SK-N-SH treated with all-trans-retinoic acid at 6 μM for 48 hours (cell line): ENCODE results near the gene ZNF93.

Experiments
- ATAC-seq: fragments of 200-7000 bp; cut with Tn5 transposase; 3 replicates; pipeline ENCODE4 v1.9.1; 2020; ENCODE audit warnings: mild to moderate bottlenecking, moderate library complexity
- BACH2 ChIP-seq: fragments of 250-450 bp; sonication (Bioruptor Pico); IDR thresholded peaks from 2 replicates; pipeline ENCODE4 v1.9.0; 2021; ENCODE audit warnings: mild to moderate bottlenecking, borderline replicate concordance
- CSDC2 ChIP-seq: fragments of 250-450 bp; sonication (Bioruptor Pico); IDR thresholded peaks from 2 replicates; pipeline ENCODE4 v1.5.0; 2020; ENCODE audit warnings: mild to moderate bottlenecking, moderate library complexity
- GLIS3 ChIP-seq: fragments of 250-450 bp; sonication (Bioruptor Pico); IDR thresholded peaks from 2 replicates; pipeline ENCODE4 v1.5.0; 2020; ENCODE audit warnings: mild to moderate bottlenecking, moderate library complexity
- SNAI2 ChIP-seq: fragments of 250-450 bp; sonication (Bioruptor Pico); IDR thresholded peaks from 2 replicates; pipeline ENCODE4 v1.5.0; 2020; ENCODE audit warnings: mild to moderate bottlenecking, moderate library complexity
- TOX ChIP-seq: fragments of 250-450 bp; sonication (Bioruptor Pico); IDR thresholded peaks from 2 replicates; pipeline ENCODE4 v1.8.0; 2021; ENCODE audit warnings: mild to moderate bottlenecking, moderate library complexity, borderline replicate concordance
- ZFP30 ChIP-seq: fragments of 450-650 bp; formaldehyde crosslinking; IDR thresholded peaks from 2 replicates; pipeline ENCODE4 v1.5.0; 2022; ENCODE audit warnings: mild to moderate bottlenecking, moderate library complexity
- TF ChIP-seq, protein P1 (sequence below): fragments of 250-450 bp; sonication (Bioruptor Pico); IDR thresholded peaks from 2 replicates; pipeline ENCODE4 v1.8.0; 2021; ENCODE audit warnings: low read depth, mild to moderate bottlenecking, moderate library complexity, borderline replicate concordance

Gene ZNF93

DNA sequence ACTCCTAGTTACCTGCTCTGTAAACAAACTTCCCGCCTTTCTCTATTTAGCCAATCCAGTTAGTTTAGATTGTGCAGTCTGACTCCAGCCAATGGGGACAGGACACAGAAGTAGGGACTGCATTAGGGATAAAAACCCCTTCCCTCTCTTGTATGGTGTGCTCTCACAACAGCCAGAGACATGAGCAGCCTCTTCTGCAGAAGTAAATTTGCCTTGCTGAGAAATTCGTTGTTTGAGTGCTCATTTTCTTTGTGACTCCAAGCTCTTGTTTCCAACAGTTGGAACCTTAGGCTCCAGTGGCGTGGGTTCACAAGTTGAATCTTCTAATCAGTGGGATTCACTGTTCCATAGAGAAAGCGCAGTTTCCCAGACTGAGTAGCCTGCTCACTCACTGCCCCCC lies 66.1 kb downstream of the ZNF93 start:
- TF ChIP-seq GLIS3 (CRISPR knock-in tag): no peak
- TF ChIP-seq ZFP30 (CRISPR knock-in tag): no peak
- TF ChIP-seq BACH2: no peak
- TF ChIP-seq, protein P1, sequence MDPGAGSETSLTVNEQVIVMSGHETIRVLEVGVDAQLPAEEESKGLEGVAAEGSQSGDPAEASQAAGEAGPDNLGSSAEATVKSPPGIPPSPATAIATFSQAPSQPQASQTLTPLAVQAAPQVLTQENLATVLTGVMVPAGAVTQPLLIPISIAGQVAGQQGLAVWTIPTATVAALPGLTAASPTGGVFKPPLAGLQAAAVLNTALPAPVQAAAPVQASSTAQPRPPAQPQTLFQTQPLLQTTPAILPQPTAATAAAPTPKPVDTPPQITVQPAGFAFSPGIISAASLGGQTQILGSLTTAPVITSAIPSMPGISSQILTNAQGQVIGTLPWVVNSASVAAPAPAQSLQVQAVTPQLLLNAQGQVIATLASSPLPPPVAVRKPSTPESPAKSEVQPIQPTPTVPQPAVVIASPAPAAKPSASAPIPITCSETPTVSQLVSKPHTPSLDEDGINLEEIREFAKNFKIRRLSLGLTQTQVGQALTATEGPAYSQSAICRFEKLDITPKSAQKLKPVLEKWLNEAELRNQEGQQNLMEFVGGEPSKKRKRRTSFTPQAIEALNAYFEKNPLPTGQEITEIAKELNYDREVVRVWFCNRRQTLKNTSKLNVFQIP (CRISPR knock-in tag): no peak
- no peak for TF ChIP-seq CSDC2 (CRISPR knock-in tag)
- no peak for TF ChIP-seq SNAI2
- no peak for TF ChIP-seq TOX (CRISPR knock-in tag)
- no peak for ATAC-seq
